Omental fat pad (tissue), 4 donors: Measurements from ENCODE around the gene N4BP2L2. TPM values are rescaled to one million over a fixed set of nuclear protein-coding genes. Genes with fewer than 3 reads are reported as not detected.

ENCODE experiments used
- ATAC-seq: fragments of 150-250 bp; one replicate; pipeline ENCODE4 v1.9.1; 2016; ENCODE audit warnings: mild to moderate bottlenecking, moderate library complexity; ENCODE audit not compliant: low FRiP score
- DNase-seq: peaks from one replicate; pipeline ENCODE4 v3.0.0-alpha.2; 2019; ENCODE audit warnings: low spot score
- total RNA-seq, 4 donors: library from RNA; depleted of rRNA; stranded (reverse); fragments of >200 nt; gene quantifications; one replicate each; pipeline ENCODE4 v1.1.0, GENCODE V29; 2016
- TF ChIP-seq, protein P1 (sequence below), 3 donors: fragments of 450-650 bp; IDR thresholded peaks; one replicate each; pipeline ENCODE4 v1.5.1; 2016 to 2017; ENCODE audit warnings: antibody characterized with exemption in 3 of 3, mild to moderate bottlenecking in 3 of 3, moderate library complexity in 2 of 3

N4BP2L2 gene
- total RNA-seq, 4 donors from 2014 or later = 95.2 to 202 (median 136) TPM

DNA sequence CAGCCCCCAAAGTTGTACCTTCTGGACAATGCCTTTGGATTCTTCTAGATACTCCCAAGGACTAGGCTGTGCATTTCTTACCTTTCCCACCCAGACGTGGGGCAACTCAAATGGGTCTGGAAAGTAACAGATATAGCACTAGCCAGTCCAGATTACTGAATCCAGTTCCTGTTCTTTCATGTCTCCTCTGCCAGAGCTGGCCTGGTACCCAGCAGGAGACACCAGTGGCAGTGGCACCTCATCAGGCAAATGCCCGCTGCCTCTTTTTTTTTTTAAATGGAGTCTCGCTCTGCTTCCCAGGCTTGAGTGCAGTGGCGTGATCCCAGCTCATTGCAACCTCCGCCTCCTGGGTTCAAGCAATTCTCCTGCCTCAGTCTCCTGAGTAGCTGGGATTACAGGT lies 43.2 kb downstream of the N4BP2L2 start:
- DNase-seq = no peak
- no peak for ATAC-seq
- TF ChIP-seq, protein P1, sequence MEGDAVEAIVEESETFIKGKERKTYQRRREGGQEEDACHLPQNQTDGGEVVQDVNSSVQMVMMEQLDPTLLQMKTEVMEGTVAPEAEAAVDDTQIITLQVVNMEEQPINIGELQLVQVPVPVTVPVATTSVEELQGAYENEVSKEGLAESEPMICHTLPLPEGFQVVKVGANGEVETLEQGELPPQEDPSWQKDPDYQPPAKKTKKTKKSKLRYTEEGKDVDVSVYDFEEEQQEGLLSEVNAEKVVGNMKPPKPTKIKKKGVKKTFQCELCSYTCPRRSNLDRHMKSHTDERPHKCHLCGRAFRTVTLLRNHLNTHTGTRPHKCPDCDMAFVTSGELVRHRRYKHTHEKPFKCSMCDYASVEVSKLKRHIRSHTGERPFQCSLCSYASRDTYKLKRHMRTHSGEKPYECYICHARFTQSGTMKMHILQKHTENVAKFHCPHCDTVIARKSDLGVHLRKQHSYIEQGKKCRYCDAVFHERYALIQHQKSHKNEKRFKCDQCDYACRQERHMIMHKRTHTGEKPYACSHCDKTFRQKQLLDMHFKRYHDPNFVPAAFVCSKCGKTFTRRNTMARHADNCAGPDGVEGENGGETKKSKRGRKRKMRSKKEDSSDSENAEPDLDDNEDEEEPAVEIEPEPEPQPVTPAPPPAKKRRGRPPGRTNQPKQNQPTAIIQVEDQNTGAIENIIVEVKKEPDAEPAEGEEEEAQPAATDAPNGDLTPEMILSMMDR (IDR thresholded peaks at IDR 0.05) = no peak

GRCh38 chr13:32491028-32491427 lies 47.6 kb downstream of the N4BP2L2 start:
- no peak for DNase-seq
- no peak for ATAC-seq
- TF ChIP-seq, protein P1 (IDR thresholded peaks at IDR 0.05) = no peak

- DNase-seq (no peak), ATAC-seq (no peak)
- TF ChIP-seq, protein P1 (IDR thresholded peaks at IDR 0.05) = no peak
Measured at GRCh38 chr13:32476892-32477291, 61.7 kb downstream of the N4BP2L2 start.

- no peak for ATAC-seq
- TF ChIP-seq, protein P1 (IDR thresholded peaks at IDR 0.05) = no peak
- DNase-seq = no peak
Measured at GRCh38 chr13:32476021-32476731, 62.4 kb downstream of the N4BP2L2 start.

- ATAC-seq = no peak
- TF ChIP-seq, protein P1 (IDR thresholded peaks at IDR 0.05) = no peak
- DNase-seq = no peak
Measured at GRCh38 chr13:32474999-32475792, 63.4 kb downstream of the N4BP2L2 start.

DNA sequence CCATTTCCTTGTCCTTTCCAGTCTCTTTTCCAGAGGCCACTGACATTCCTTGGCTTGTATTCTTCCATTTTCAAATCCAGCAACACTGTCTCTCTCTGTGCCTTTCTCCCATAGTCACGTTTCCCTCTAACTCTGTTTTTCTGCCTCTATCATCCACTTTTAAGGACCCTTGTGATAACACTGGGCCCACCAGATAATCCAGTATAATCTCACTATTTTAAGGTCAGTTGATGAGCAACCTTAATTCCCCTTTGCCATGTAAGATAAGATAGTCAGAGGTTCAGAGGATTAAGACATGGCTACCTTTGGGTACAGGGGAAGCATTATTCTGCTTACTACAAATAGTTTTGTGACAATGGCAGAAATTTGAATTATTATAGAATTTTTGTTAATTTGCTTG lies 64.9 kb downstream of the N4BP2L2 start:
- TF ChIP-seq, protein P1 (IDR thresholded peaks at IDR 0.05) = no peak
- ATAC-seq (no peak), DNase-seq (no peak)
